ENCODE data around the gene SPTBN1.

- TF ChIP-seq CTCF (IDR thresholded peaks at IDR 0.05) = no peak
- no peak for TF ChIP-seq POLR2A (IDR thresholded peaks at IDR 0.05)
These were observed 195.2 kb downstream of the SPTBN1 start for GRCh38 chr2:54651291-54651690.
